ENCODE data around the gene CPVL.

The CPVL gene

GRCh38 chr7:29084832-29085231 lies 61.5 kb downstream of the CPVL start:
- no peak overlapping the region for H3K4me2 ChIP-seq (ENCODE audit: low read length)
- H3K4me3 ChIP-seq (ENCODE audit: low read length), result no peak overlapping the region
- H3K4me1 ChIP-seq (ENCODE audit: control insufficient read depth, insufficient read depth, low read length), result no peaks in the 10 kb centered on the region
- H3K9me3 ChIP-seq (replicated peaks; ENCODE audit: low read length), result no peaks in the 10 kb centered on the region
- no peaks in the 10 kb centered on the region for H3K36me3 ChIP-seq (ENCODE audit: insufficient read depth, low read length)
- H3K9ac ChIP-seq (ENCODE audit: low read depth, low read length), result no peak overlapping the region
- peaks cover 29% of the 10 kb centered on the region for H3K27me3 ChIP-seq (ENCODE audit: control insufficient read depth, insufficient read depth, low read length)

- H3K4me3 ChIP-seq (ENCODE audit: low read length), result no peak overlapping the region
- no peak overlapping the region for H3K9ac ChIP-seq (ENCODE audit: low read depth, low read length)
- H3K4me1 ChIP-seq (ENCODE audit: control insufficient read depth, insufficient read depth, low read length), result no peaks in the 10 kb centered on the region
- H3K9me3 ChIP-seq (replicated peaks; ENCODE audit: low read length), result no peaks in the 10 kb centered on the region
- no peak overlapping the region for H3K4me2 ChIP-seq (ENCODE audit: low read length)
- H3K27me3 ChIP-seq (ENCODE audit: control insufficient read depth, insufficient read depth, low read length), result peaks cover 42% of the 10 kb centered on the region
- no peaks in the 10 kb centered on the region for H3K36me3 ChIP-seq (ENCODE audit: insufficient read depth, low read length)
These were observed 65.5 kb downstream of the CPVL start for GRCh38 chr7:29080803-29081202.

GRCh38 chr7:29078311-29079260 lies 67.8 kb downstream of the CPVL start:
- no peak overlapping the region for H3K4me3 ChIP-seq (ENCODE audit: low read length)
- no peak overlapping the region for H3K4me2 ChIP-seq (ENCODE audit: low read length)
- no peaks in the 10 kb centered on the region for H3K4me1 ChIP-seq (ENCODE audit: control insufficient read depth, insufficient read depth, low read length)
- H3K27me3 ChIP-seq (ENCODE audit: control insufficient read depth, insufficient read depth, low read length), result peaks cover 41% of the 10 kb centered on the region
- H3K36me3 ChIP-seq (ENCODE audit: insufficient read depth, low read length), result no peaks in the 10 kb centered on the region
- H3K9ac ChIP-seq (ENCODE audit: low read depth, low read length), result no peak overlapping the region
- no peaks in the 10 kb centered on the region for H3K9me3 ChIP-seq (replicated peaks; ENCODE audit: low read length)

- Histone ChIP-seq H3K9me3 (replicated peaks; ENCODE audit: low read length) (no peaks in the 10 kb centered on the region), H3K27me3 (ENCODE audit: control insufficient read depth, insufficient read depth, low read length) (peaks cover 41% of the 10 kb centered on the region), H3K4me2 (ENCODE audit: low read length) (no peak overlapping the region), H3K4me3 (ENCODE audit: low read length) (no peak overlapping the region), H3K9ac (ENCODE audit: low read depth, low read length) (no peak overlapping the region), H3K4me1 (ENCODE audit: control insufficient read depth, insufficient read depth, low read length) (no peaks in the 10 kb centered on the region), H3K36me3 (ENCODE audit: insufficient read depth, low read length) (no peaks in the 10 kb centered on the region)
These were observed 68.5 kb downstream of the CPVL start for GRCh38 chr7:29077854-29078253.

GRCh38 chr7:29077176-29077575 lies 69.2 kb downstream of the CPVL start:
- no peaks in the 10 kb centered on the region for H3K36me3 ChIP-seq (ENCODE audit: insufficient read depth, low read length)
- no peak overlapping the region for H3K4me3 ChIP-seq (ENCODE audit: low read length)
- no peak overlapping the region for H3K9ac ChIP-seq (ENCODE audit: low read depth, low read length)
- H3K27me3 ChIP-seq (ENCODE audit: control insufficient read depth, insufficient read depth, low read length), result peaks cover 45% of the 10 kb centered on the region
- no peaks in the 10 kb centered on the region for H3K4me1 ChIP-seq (ENCODE audit: control insufficient read depth, insufficient read depth, low read length)
- no peaks in the 10 kb centered on the region for H3K9me3 ChIP-seq (replicated peaks; ENCODE audit: low read length)
- H3K4me2 ChIP-seq (ENCODE audit: low read length), result no peak overlapping the region

- no peaks in the 10 kb centered on the region for H3K9me3 ChIP-seq (replicated peaks; ENCODE audit: low read length)
- no peaks in the 10 kb centered on the region for H3K36me3 ChIP-seq (ENCODE audit: insufficient read depth, low read length)
- H3K9ac ChIP-seq (ENCODE audit: low read depth, low read length), result no peak overlapping the region
- H3K4me2 ChIP-seq (ENCODE audit: low read length), result no peak overlapping the region
- H3K27me3 ChIP-seq (ENCODE audit: control insufficient read depth, insufficient read depth, low read length), result peaks cover 44% of the 10 kb centered on the region
- H3K4me3 ChIP-seq (ENCODE audit: low read length), result no peak overlapping the region
- H3K4me1 ChIP-seq (ENCODE audit: control insufficient read depth, insufficient read depth, low read length), result no peaks in the 10 kb centered on the region
These were observed 69.7 kb downstream of the CPVL start for GRCh38 chr7:29076631-29077030.

GRCh38 chr7:29075606-29076005 lies 70.7 kb downstream of the CPVL start:
- no peak overlapping the region for H3K4me2 ChIP-seq (ENCODE audit: low read length)
- no peaks in the 10 kb centered on the region for H3K9me3 ChIP-seq (replicated peaks; ENCODE audit: low read length)
- no peak overlapping the region for H3K9ac ChIP-seq (ENCODE audit: low read depth, low read length)
- H3K4me1 ChIP-seq (ENCODE audit: control insufficient read depth, insufficient read depth, low read length), result no peaks in the 10 kb centered on the region
- peaks cover 46% of the 10 kb centered on the region for H3K27me3 ChIP-seq (ENCODE audit: control insufficient read depth, insufficient read depth, low read length)
- no peak overlapping the region for H3K4me3 ChIP-seq (ENCODE audit: low read length)
- H3K36me3 ChIP-seq (ENCODE audit: insufficient read depth, low read length), result no peaks in the 10 kb centered on the region

- Histone ChIP-seq H3K4me2 (ENCODE audit: low read length) (no peak overlapping the region), H3K4me1 (ENCODE audit: control insufficient read depth, insufficient read depth, low read length) (no peaks in the 10 kb centered on the region), H3K9me3 (replicated peaks; ENCODE audit: low read length) (no peaks in the 10 kb centered on the region), H3K4me3 (ENCODE audit: low read length) (no peak overlapping the region), H3K27me3 (ENCODE audit: control insufficient read depth, insufficient read depth, low read length) (peaks cover 41% of the 10 kb centered on the region), H3K9ac (ENCODE audit: low read depth, low read length) (no peak overlapping the region), H3K36me3 (ENCODE audit: insufficient read depth, low read length) (no peaks in the 10 kb centered on the region)
These were observed 75.0 kb downstream of the CPVL start for GRCh38 chr7:29071203-29071874.

- Histone ChIP-seq H3K9ac (ENCODE audit: low read depth, low read length) (no peak overlapping the region), H3K36me3 (ENCODE audit: insufficient read depth, low read length) (no peaks in the 10 kb centered on the region), H3K4me3 (ENCODE audit: low read length) (no peak overlapping the region), H3K9me3 (replicated peaks; ENCODE audit: low read length) (no peaks in the 10 kb centered on the region), H3K4me2 (ENCODE audit: low read length) (no peak overlapping the region), H3K27me3 (ENCODE audit: control insufficient read depth, insufficient read depth, low read length) (peaks cover 15% of the 10 kb centered on the region), H3K4me1 (ENCODE audit: control insufficient read depth, insufficient read depth, low read length) (no peaks in the 10 kb centered on the region)
These were observed 79.7 kb downstream of the CPVL start for GRCh38 chr7:29066641-29067040.

- H3K9ac ChIP-seq (ENCODE audit: low read depth, low read length), result no peak overlapping the region
- no peak overlapping the region for H3K4me3 ChIP-seq (ENCODE audit: low read length)
- H3K4me2 ChIP-seq (ENCODE audit: low read length), result no peak overlapping the region
- no peaks in the 10 kb centered on the region for H3K36me3 ChIP-seq (ENCODE audit: insufficient read depth, low read length)
- H3K9me3 ChIP-seq (replicated peaks; ENCODE audit: low read length), result no peaks in the 10 kb centered on the region
- H3K4me1 ChIP-seq (ENCODE audit: control insufficient read depth, insufficient read depth, low read length), result no peaks in the 10 kb centered on the region
- H3K27me3 ChIP-seq (ENCODE audit: control insufficient read depth, insufficient read depth, low read length), result peaks cover 14% of the 10 kb centered on the region
These were observed 81.0 kb downstream of the CPVL start for GRCh38 chr7:29065181-29065857.

GRCh38 chr7:29063872-29064271 lies 82.5 kb downstream of the CPVL start:
- Histone ChIP-seq H3K9me3 (replicated peaks; ENCODE audit: low read length) (no peaks in the 10 kb centered on the region), H3K9ac (ENCODE audit: low read depth, low read length) (no peak overlapping the region), H3K4me3 (ENCODE audit: low read length) (no peak overlapping the region), H3K27me3 (ENCODE audit: control insufficient read depth, insufficient read depth, low read length) (peaks cover 16% of the 10 kb centered on the region), H3K4me2 (ENCODE audit: low read length) (no peak overlapping the region), H3K4me1 (ENCODE audit: control insufficient read depth, insufficient read depth, low read length) (no peaks in the 10 kb centered on the region), H3K36me3 (ENCODE audit: insufficient read depth, low read length) (no peaks in the 10 kb centered on the region)

Data from skeletal muscle satellite cell (primary cell).